Measurements from ENCODE around the gene GCNT1. TPM values are rescaled to one million over a fixed set of nuclear protein-coding genes. Genes with fewer than 3 reads are reported as not detected.
"Not testable (repeated sequence)": the region's sequence is repeated elsewhere in the genome, so short reads cannot be mapped to it uniquely, and the experiment has no call there.

GCNT1 gene
- total and polyA plus RNA-seq, 2 donors (not counting 1 experiment from before 2014, with no cell fraction given): 27.7 to 41.5 TPM

DNA sequence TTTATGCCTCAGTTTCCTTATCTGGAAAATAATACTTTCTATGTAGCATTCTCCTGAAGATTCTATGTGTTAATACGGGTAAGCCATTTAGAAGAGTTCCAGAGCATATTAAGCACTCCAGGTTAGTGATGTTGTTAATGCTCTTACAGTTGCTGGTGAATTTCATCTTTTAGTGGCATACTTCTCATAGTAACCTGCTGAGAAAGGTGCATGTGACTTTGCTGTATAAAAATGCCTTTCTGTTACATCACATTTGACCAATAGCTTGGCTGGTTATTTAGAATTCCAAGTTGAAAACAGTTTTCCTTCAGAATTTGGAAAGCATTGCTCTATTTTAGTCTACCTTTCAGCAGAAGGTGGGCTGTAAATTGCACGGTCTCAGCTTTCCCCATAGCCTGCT lies 27.2 kb downstream of the GCNT1 start:
- no peak overlapping the region for H3K4me2 ChIP-seq (ENCODE audit: extremely low read depth, insufficient read depth, low read length)
- H3K4me3 ChIP-seq (replicated peaks in 1 of 4; ENCODE audit: control extremely low read depth in 1 of 4, insufficient read depth in 1 of 4, low read depth in 3 of 4, low read length in 4 of 4): no peak overlapping the region
- no peaks in the 10 kb centered on the region for H3K4me1 ChIP-seq (ENCODE audit: control insufficient read depth, extremely low read depth, insufficient read depth, low read length)
- H3K79me2 ChIP-seq (ENCODE audit: control insufficient read depth, insufficient read depth, low read length): peaks cover 3% of the 10 kb centered on the region
- no peaks in the 10 kb centered on the region for H3K9me3 ChIP-seq (ENCODE audit: control insufficient read depth, insufficient read depth, low read depth, low read length)
- H3K9ac ChIP-seq (ENCODE audit: insufficient read depth, low read length): no peak overlapping the region
- TF ChIP-seq EZH2 (IDR thresholded peaks at IDR 0.05; ENCODE audit: low read length, missing control alignments): no peak
- TF ChIP-seq, protein P1, sequence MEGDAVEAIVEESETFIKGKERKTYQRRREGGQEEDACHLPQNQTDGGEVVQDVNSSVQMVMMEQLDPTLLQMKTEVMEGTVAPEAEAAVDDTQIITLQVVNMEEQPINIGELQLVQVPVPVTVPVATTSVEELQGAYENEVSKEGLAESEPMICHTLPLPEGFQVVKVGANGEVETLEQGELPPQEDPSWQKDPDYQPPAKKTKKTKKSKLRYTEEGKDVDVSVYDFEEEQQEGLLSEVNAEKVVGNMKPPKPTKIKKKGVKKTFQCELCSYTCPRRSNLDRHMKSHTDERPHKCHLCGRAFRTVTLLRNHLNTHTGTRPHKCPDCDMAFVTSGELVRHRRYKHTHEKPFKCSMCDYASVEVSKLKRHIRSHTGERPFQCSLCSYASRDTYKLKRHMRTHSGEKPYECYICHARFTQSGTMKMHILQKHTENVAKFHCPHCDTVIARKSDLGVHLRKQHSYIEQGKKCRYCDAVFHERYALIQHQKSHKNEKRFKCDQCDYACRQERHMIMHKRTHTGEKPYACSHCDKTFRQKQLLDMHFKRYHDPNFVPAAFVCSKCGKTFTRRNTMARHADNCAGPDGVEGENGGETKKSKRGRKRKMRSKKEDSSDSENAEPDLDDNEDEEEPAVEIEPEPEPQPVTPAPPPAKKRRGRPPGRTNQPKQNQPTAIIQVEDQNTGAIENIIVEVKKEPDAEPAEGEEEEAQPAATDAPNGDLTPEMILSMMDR (conservative IDR thresholded peaks at IDR 0.05 in 1 of 2, IDR thresholded peaks at IDR 0.05 in 1 of 2; ENCODE audit: low read depth in 1 of 2, low read length in 2 of 2): no peak
- no peaks in the 10 kb centered on the region for H3K27me3 ChIP-seq (ENCODE audit: control insufficient read depth, insufficient read depth, low read length)
- no peaks in the 10 kb centered on the region for H4K20me1 ChIP-seq (ENCODE audit: control insufficient read depth, extremely low read depth, insufficient read depth, low read length)
- H3K36me3 ChIP-seq (ENCODE audit: control insufficient read depth, insufficient read depth, low read length): no peaks in the 10 kb centered on the region
- peak in 1 of 2 donors; percentile 44 for DNase-seq (ENCODE audit: low read depth in 2 of 2)
- H3K27ac ChIP-seq (ENCODE audit: insufficient read depth, low read length): no peak overlapping the region
- no peak overlapping the region for H2AFZ ChIP-seq (ENCODE audit: low read length)

DNA sequence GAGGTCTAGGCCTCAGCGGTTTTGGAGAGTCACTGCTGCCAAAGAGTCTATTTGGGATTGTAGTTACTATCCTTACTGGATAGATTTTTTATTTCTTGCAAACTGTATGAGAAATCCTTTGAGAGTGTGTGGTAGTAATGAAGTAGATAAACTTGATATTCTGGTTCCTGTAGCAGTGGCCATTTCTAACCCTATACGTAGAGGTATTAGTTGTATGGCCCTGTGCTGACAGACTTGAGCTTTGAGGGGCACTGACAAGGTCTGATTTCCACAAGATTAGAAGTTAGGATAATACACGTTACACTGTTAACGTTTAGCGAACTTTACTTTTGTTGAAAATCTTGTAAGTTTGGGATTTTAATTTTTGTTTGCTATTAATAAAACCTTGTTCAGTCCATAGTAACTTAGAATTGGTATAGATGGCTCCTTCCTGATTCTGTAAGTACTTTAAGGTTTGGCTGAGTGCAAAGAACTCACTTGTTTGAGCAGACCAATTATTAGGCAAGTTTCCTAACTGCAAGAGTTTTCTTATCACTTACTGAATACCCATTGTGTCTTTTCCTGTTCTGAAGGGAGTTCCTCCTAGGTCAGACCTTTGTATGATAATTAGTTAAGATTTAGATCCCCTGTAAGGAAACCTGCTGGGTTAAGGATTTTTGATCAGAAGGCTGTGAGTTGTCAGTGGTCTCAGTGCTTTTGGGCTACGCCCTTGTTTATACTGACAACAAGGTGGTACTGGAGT lies 31.4 kb downstream of the GCNT1 start:
- Histone ChIP-seq H3K4me2 (ENCODE audit: extremely low read depth, insufficient read depth, low read length) (no peak overlapping the region), H3K4me3 (replicated peaks in 1 of 4; ENCODE audit: control extremely low read depth in 1 of 4, insufficient read depth in 1 of 4, low read depth in 3 of 4, low read length in 4 of 4) (no peak overlapping the region), H3K27me3 (ENCODE audit: control insufficient read depth, insufficient read depth, low read length) (no peaks in the 10 kb centered on the region), H3K4me1 (ENCODE audit: control insufficient read depth, extremely low read depth, insufficient read depth, low read length) (no peaks in the 10 kb centered on the region), H3K79me2 (ENCODE audit: control insufficient read depth, insufficient read depth, low read length) (peaks cover 3% of the 10 kb centered on the region), H3K9ac (ENCODE audit: insufficient read depth, low read length) (no peak overlapping the region), H4K20me1 (ENCODE audit: control insufficient read depth, extremely low read depth, insufficient read depth, low read length) (no peaks in the 10 kb centered on the region), H2AFZ (ENCODE audit: low read length) (no peak overlapping the region), H3K36me3 (ENCODE audit: control insufficient read depth, insufficient read depth, low read length) (no peaks in the 10 kb centered on the region), H3K9me3 (ENCODE audit: control insufficient read depth, insufficient read depth, low read depth, low read length) (no peaks in the 10 kb centered on the region), H3K27ac (ENCODE audit: insufficient read depth, low read length) (no peak overlapping the region)
- DNase-seq (ENCODE audit: low read depth in 2 of 2): no peak
- no peak for TF ChIP-seq EZH2 (IDR thresholded peaks at IDR 0.05; ENCODE audit: low read length, missing control alignments)
- TF ChIP-seq, protein P1 (conservative IDR thresholded peaks at IDR 0.05 in 1 of 2, IDR thresholded peaks at IDR 0.05 in 1 of 2; ENCODE audit: low read depth in 1 of 2, low read length in 2 of 2): no peak

DNA sequence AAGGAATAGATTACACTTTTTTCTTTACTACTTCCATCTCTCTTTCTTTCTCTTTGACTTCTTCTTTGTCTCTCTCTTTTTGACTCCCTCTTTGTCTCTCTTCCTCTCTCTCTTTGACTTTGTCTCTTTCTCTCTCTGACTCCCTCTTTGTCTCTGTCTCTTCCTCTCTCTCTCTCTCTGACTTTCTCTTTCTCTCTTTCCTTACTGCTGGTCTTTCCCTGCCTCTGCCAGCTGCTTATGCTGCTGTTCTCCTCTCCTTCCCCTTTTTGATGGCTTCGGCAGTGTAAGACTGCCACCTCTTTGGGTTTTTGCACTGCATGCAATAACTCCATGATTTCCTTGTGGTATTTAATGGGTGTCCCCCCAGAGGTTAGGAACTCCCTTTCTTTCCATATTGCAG lies 32.1 kb downstream of the GCNT1 start:
- H2AFZ ChIP-seq (ENCODE audit: low read length); H3K36me3 ChIP-seq (ENCODE audit: control insufficient read depth, insufficient read depth, low read length); H3K9ac ChIP-seq (ENCODE audit: insufficient read depth, low read length); H3K9me3 ChIP-seq (ENCODE audit: control insufficient read depth, insufficient read depth, low read depth, low read length); H3K4me3 ChIP-seq (replicated peaks in 1 of 4; ENCODE audit: control extremely low read depth in 1 of 4, insufficient read depth in 1 of 4, low read depth in 3 of 4, low read length in 4 of 4); H3K4me2 ChIP-seq (ENCODE audit: extremely low read depth, insufficient read depth, low read length); H3K79me2 ChIP-seq (ENCODE audit: control insufficient read depth, insufficient read depth, low read length); H4K20me1 ChIP-seq (ENCODE audit: control insufficient read depth, extremely low read depth, insufficient read depth, low read length); H3K27ac ChIP-seq (ENCODE audit: insufficient read depth, low read length); DNase-seq (ENCODE audit: low read depth in 2 of 2); H3K27me3 ChIP-seq (ENCODE audit: control insufficient read depth, insufficient read depth, low read length); H3K4me1 ChIP-seq (ENCODE audit: control insufficient read depth, extremely low read depth, insufficient read depth, low read length): not testable (repeated sequence)

DNA sequence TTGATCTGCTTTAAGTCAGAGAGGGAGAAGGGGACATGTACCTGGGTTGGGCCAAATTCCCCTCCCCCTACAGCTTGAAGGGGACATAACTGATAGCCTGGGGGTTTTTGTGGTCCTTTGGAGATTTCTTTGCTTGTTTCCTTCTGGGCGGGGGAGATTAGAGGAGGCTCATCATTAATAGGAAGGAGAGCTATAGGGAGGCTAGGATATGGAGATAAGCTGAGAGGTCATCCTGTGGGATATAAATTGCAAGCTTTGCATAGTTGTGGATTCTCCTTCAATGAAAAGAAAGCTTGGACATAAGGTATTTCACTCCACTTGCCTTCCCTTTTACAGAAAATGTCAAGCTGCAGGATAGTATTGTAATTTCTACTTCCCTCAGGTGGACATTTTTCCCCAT lies 34.5 kb downstream of the GCNT1 start:
- H3K9me3 ChIP-seq (ENCODE audit: control insufficient read depth, insufficient read depth, low read depth, low read length); H3K4me3 ChIP-seq (replicated peaks in 1 of 4; ENCODE audit: control extremely low read depth in 1 of 4, insufficient read depth in 1 of 4, low read depth in 3 of 4, low read length in 4 of 4); H3K4me2 ChIP-seq (ENCODE audit: extremely low read depth, insufficient read depth, low read length); H3K9ac ChIP-seq (ENCODE audit: insufficient read depth, low read length); H3K27ac ChIP-seq (ENCODE audit: insufficient read depth, low read length); H4K20me1 ChIP-seq (ENCODE audit: control insufficient read depth, extremely low read depth, insufficient read depth, low read length); H3K79me2 ChIP-seq (ENCODE audit: control insufficient read depth, insufficient read depth, low read length); H3K27me3 ChIP-seq (ENCODE audit: control insufficient read depth, insufficient read depth, low read length); H3K36me3 ChIP-seq (ENCODE audit: control insufficient read depth, insufficient read depth, low read length); H3K4me1 ChIP-seq (ENCODE audit: control insufficient read depth, extremely low read depth, insufficient read depth, low read length); H2AFZ ChIP-seq (ENCODE audit: low read length): not testable (repeated sequence)
- peak in 1 of 2 donors; percentile 45 for DNase-seq (ENCODE audit: low read depth in 2 of 2)

Measured in fibroblast of lung (primary cell).